GM12878 (cell line): Measurements from ENCODE around the gene FAM234A. TPM values are rescaled to one million over a fixed set of nuclear protein-coding genes. Genes with fewer than 3 reads are reported as not detected.

Source experiments
- ATAC-seq: fragments of 200-7000 bp; cut with Tn5 transposase; 3 replicates; pipeline ENCODE4 v1.9.1; 2020; ENCODE audit warnings: mild to moderate bottlenecking, moderate library complexity
- BruUV-seq: library from RNA; stranded (reverse); fragments of 400-500 nt; replicated peaks from 2 replicates; lab custom pipeline; 2021; lab: Mats Ljungman, UMichigan
- CTCF ChIA-PET: fragments of 300-600 bp; sonication (Branson Sonifier 250); formaldehyde crosslinking; extraction: SDS; loops from one replicate; lab custom pipeline; 2021; ENCODE audit warnings: inconsistent platforms; lab: Yijun Ruan, JAX
- POLR2A ChIA-PET: fragments of 350-600 bp; formaldehyde crosslinking; extraction: SDS; loops from one replicate; lab custom pipeline; 2021; ENCODE audit warnings: inconsistent platforms; lab: Charles Lee
- RAD21 ChIA-PET: fragments of 300-600 bp; sonication (Branson Sonifier 250); formaldehyde crosslinking; loops from one replicate; lab custom pipeline; 2023; ENCODE audit warnings: antibody characterized with exemption; ENCODE audit not compliant: unreplicated experiment; lab: Charles Lee
- SMC1A ChIA-PET: fragments of 300-600 bp; sonication (Branson Sonifier 250); formaldehyde crosslinking; loops from one replicate; lab custom pipeline; 2023; ENCODE audit not compliant: unreplicated experiment, uncharacterized antibody; lab: Charles Lee
- DNase-seq: peaks from one replicate; pipeline ENCODE4 v3.0.0-alpha.2; 2011; ENCODE audit warnings: low read depth, low spot score
- FAIRE-seq: peaks from 3 replicates; lab custom pipeline; 2011; peaks lifted over from hg19 to GRCh38; lab: Jason Lieb, UNC
- H2AFZ ChIP-seq: 2 replicates; pipeline ENCODE4 v1.6.0; 2011; ENCODE audit warnings: low read depth, low read length, control low read depth; ENCODE audit not compliant: control insufficient read depth
- H3K27ac ChIP-seq: 2 replicates; pipeline ENCODE4 v1.5.1; 2011; ENCODE audit warnings: control low read depth; ENCODE audit not compliant: control insufficient read depth, insufficient read depth
- H3K27me3 ChIP-seq, 2 experiments: replicated peaks in 1 of 2; 2 replicates each; pipeline versions ENCODE4 v1.6.0 to v1.6.1; 2011; ENCODE audit warnings: low read length in 1 of 2; ENCODE audit not compliant: control insufficient read depth in 2 of 2, insufficient read depth in 2 of 2
- H3K36me3 ChIP-seq, 2 experiments: 2 replicates each; pipeline ENCODE4 v1.5.1; 2011; ENCODE audit warnings: low read length in 1 of 2; ENCODE audit not compliant: control insufficient read depth in 2 of 2, insufficient read depth in 2 of 2
- H3K4me1 ChIP-seq: 2 replicates; pipeline ENCODE4 v1.6.1; 2011; ENCODE audit warnings: mild to moderate bottlenecking, low read length, moderate library complexity, mixed read lengths; ENCODE audit not compliant: control insufficient read depth, insufficient read depth
- H3K4me2 ChIP-seq: 2 replicates; pipeline ENCODE4 v1.6.0; 2011; ENCODE audit warnings: control low read depth; ENCODE audit not compliant: control insufficient read depth, insufficient read depth
- H3K4me3 ChIP-seq: fragments of 200-600 bp; sonication (generic); 2 replicates; pipeline ENCODE4 v1.5.1; 2016
- H3K79me2 ChIP-seq: 2 replicates; pipeline ENCODE4 v1.6.0; 2011; ENCODE audit warnings: low read length; ENCODE audit not compliant: control insufficient read depth, insufficient read depth
- H3K9ac ChIP-seq: 2 replicates; pipeline ENCODE4 v1.8.0; 2011; ENCODE audit warnings: low read length, control low read depth, mixed read lengths; ENCODE audit not compliant: control insufficient read depth, insufficient read depth
- H3K9me3 ChIP-seq: replicated peaks from 3 replicates; pipeline ENCODE4 v1.5.1; 2011; ENCODE audit warnings: mild to moderate bottlenecking, low read length; ENCODE audit not compliant: control insufficient read depth, insufficient read depth
- H4K20me1 ChIP-seq: 2 replicates; pipeline ENCODE4 v1.6.0; 2011; ENCODE audit not compliant: control insufficient read depth, insufficient read depth
- BMI1 ChIP-seq: fragments of 450-650 bp; IDR thresholded peaks from 2 replicates; pipeline ENCODE4 v1.6.1; 2016; ENCODE audit warnings: mild to moderate bottlenecking, moderate library complexity, borderline replicate concordance
- CEBPZ ChIP-seq: fragments of 150-350 bp; IDR thresholded peaks from 2 replicates; pipeline ENCODE4 v1.6.1; 2016; ENCODE audit warnings: low read depth, low read length
- ETV6 ChIP-seq, 2 experiments: fragments of 450-650 bp in 1 of 2; IDR thresholded peaks in 1 of 2; conservative IDR thresholded peaks in 1 of 2; 2 replicates each; pipeline ENCODE4 v1.6.1; 2014; ENCODE audit warnings: antibody characterized with exemption in 1 of 2, borderline replicate concordance in 1 of 2, low read depth in 1 of 2, mild to moderate bottlenecking in 1 of 2, moderate library complexity in 1 of 2
- EZH2 ChIP-seq: IDR thresholded peaks from 2 replicates; pipeline ENCODE4 v1.6.1; 2012; ENCODE audit warnings: low read depth, mild to moderate bottlenecking, control low read depth, inconsistent platforms, low read length, borderline replicate concordance; ENCODE audit not compliant: control insufficient read depth
- HDGF ChIP-seq: fragments of 450-650 bp; IDR thresholded peaks from 2 replicates; pipeline ENCODE4 v1.6.1; 2016; ENCODE audit warnings: antibody characterized with exemption
- IRF4 ChIP-seq: IDR thresholded peaks from 2 replicates; pipeline ENCODE4 v1.6.1; 2011; ENCODE audit warnings: low read depth, low read length
- JUNB ChIP-seq: IDR thresholded peaks from 2 replicates; pipeline ENCODE4 v1.6.1; 2016; ENCODE audit warnings: antibody characterized with exemption, mild to moderate bottlenecking
- MEF2B ChIP-seq: fragments of 450-650 bp; IDR thresholded peaks from 2 replicates; pipeline ENCODE4 v1.6.1; 2018; ENCODE audit warnings: mild to moderate bottlenecking, moderate library complexity; ENCODE audit not compliant: partially characterized antibody, poor library complexity, severe bottlenecking
- RFX5 ChIP-seq: IDR thresholded peaks from 2 replicates; pipeline ENCODE4 v1.6.1; 2011; ENCODE audit warnings: low read depth, low read length, improper control_type of control experiment
- YBX1 ChIP-seq: fragments of 450-650 bp; IDR thresholded peaks from 2 replicates; pipeline ENCODE4 v1.6.1; 2016; ENCODE audit warnings: antibody characterized with exemption
- YY1 ChIP-seq: IDR thresholded peaks from 2 replicates; pipeline ENCODE4 v1.6.1; 2011; ENCODE audit warnings: low read depth, mild to moderate bottlenecking, low read length
- WGBS: methylation state at CpG from one replicate; pipeline ENCODE4 v1.1.6; 2016; ENCODE audit warnings: low lambda C conversion rate; ENCODE audit not compliant: insufficient replicate concordance, insufficient coverage; ENCODE audit errors: missing lambda C conversion rate; 5-methylcytosine and 5-hydroxymethylcytosine counted together
- in situ Hi-C: fragments of 300-500 bp; cut with MboI; formaldehyde crosslinking; loops from 9 replicates; pipeline ENCODE4 v1.14.3; 2018; ENCODE audit warnings: mixed read lengths
- intact Hi-C: fragments of 100-400 bp; cut with micrococcal nuclease; formaldehyde crosslinking; loops from one replicate; pipeline ENCODE4 v1.14.2; 2022; ENCODE audit not compliant: unreplicated experiment
- polyA plus RNA-seq, 11 experiments: library from polyadenylated mRNA; depleted of rRNA in 4 of 11; unstranded in 6 of 11; stranded (reverse) in 5 of 11; fragments of >200 nt; fragmentation: Nextera tagmentation in 4 of 11; fragmentation: Illumina TruSeq in 1 of 11; extraction: Ambion mirVana in 4 of 11; extraction: Trizol in 1 of 11; gene quantifications; 1 replicate in 1 of 11; 2 replicates in 10 of 11; pipeline versions ENCODE4 v1.2.1 to v1.2.3, GENCODE V29; 2011 to 2016; ENCODE audit warnings: inconsistent platforms in 2 of 11, missing spikeins in 2 of 11, low read depth in 1 of 11
- total RNA-seq, 4 experiments: library from RNA; depleted of rRNA in 3 of 4; stranded (reverse); fragments of >200 nt in 3 of 4; fragmentation: Illumina TruSeq in 1 of 4; extraction: Trizol in 1 of 4; gene quantifications; 2 replicates each; pipeline versions ENCODE4 v1.2.1 to v1.2.3, GENCODE V29; 2013 to 2021
- TF ChIP-seq, protein P1 (sequence below): IDR thresholded peaks from 2 replicates; pipeline ENCODE4 v1.6.1; 2012; ENCODE audit warnings: mild to moderate bottlenecking, low read depth, low read length
- TF ChIP-seq, protein P2 (sequence below): fragments of 450-650 bp; IDR thresholded peaks from 2 replicates; pipeline ENCODE4 v1.6.1; 2016; ENCODE audit warnings: mild to moderate bottlenecking

FAM234A gene
- total and polyA plus RNA-seq, 10 of the 15 experiments (the other 5 are each of a cell fraction or from before 2014, with no cell fraction given), result 1.6 to 37.6 (median 17.3) TPM

- TF ChIP-seq, protein P1, sequence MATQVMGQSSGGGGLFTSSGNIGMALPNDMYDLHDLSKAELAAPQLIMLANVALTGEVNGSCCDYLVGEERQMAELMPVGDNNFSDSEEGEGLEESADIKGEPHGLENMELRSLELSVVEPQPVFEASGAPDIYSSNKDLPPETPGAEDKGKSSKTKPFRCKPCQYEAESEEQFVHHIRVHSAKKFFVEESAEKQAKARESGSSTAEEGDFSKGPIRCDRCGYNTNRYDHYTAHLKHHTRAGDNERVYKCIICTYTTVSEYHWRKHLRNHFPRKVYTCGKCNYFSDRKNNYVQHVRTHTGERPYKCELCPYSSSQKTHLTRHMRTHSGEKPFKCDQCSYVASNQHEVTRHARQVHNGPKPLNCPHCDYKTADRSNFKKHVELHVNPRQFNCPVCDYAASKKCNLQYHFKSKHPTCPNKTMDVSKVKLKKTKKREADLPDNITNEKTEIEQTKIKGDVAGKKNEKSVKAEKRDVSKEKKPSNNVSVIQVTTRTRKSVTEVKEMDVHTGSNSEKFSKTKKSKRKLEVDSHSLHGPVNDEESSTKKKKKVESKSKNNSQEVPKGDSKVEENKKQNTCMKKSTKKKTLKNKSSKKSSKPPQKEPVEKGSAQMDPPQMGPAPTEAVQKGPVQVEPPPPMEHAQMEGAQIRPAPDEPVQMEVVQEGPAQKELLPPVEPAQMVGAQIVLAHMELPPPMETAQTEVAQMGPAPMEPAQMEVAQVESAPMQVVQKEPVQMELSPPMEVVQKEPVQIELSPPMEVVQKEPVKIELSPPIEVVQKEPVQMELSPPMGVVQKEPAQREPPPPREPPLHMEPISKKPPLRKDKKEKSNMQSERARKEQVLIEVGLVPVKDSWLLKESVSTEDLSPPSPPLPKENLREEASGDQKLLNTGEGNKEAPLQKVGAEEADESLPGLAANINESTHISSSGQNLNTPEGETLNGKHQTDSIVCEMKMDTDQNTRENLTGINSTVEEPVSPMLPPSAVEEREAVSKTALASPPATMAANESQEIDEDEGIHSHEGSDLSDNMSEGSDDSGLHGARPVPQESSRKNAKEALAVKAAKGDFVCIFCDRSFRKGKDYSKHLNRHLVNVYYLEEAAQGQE, result no peak
Measured at GRCh38 chr16:290681-291405, 56.2 kb downstream of the FAM234A start (continued).

DNA sequence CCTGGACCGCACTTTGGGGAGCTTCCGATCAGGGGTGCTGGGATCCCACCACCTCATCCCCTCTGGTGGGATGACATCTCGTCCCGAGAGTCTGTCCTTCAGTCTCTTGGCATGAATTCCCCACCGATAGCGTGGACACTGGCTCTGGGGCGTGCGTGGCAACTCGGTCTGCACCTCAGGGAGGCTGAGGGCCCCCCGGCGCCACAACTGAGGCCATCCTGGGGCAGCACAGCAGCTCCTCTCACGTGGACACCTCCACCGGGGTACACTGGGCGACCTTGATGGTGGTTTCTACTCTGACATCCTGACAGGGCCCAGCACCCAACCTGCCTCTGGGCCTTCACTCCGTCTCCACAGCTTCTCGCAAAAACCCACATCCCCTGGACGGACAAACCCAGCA lies 56.9 kb downstream of the FAM234A start:
- Histone ChIP-seq H3K9ac (no peak overlapping the region), H3K9me3 (no peaks in the 10 kb centered on the region), H3K79me2 (no peaks in the 10 kb centered on the region), H3K4me2 (no peak overlapping the region), H3K4me3 (no peak overlapping the region), H3K4me1 (no peaks in the 10 kb centered on the region), H4K20me1 (no peaks in the 10 kb centered on the region), H3K36me3 (peaks cover 0 to 13% of the 10 kb centered on the region in 2 experiments; a peak in 2 of 4 replicates), H3K27me3 (no peaks in the 10 kb centered on the region), H3K27ac (no peak overlapping the region), H2AFZ (no peak overlapping the region)
- POLR2A ChIA-PET, result no interaction called here
- FAIRE-seq, result no peak
- CTCF ChIA-PET, result no interaction called here
- BruUV-seq, result no TSS peak
- intact Hi-C loops (no loop called here), in situ Hi-C loops (no loop called here)
- RAD21 ChIA-PET, result no interaction called here
- no peak for ATAC-seq
- SMC1A ChIA-PET, result no interaction called here
- WGBS, result 83% methylated on average over 16 of the region's 17 CpGs
- DNase-seq, result no peak
- no peak for TF ChIP-seq ETV6 (conservative IDR thresholded peaks at IDR 0.05 in 1 of 2, IDR thresholded peaks at IDR 0.05 in 1 of 2; ENCODE audit: borderline replicate concordance in 1 of 2, low read depth in 1 of 2)
- TF ChIP-seq IRF4, result no peak
- TF ChIP-seq EZH2, result no peak
- TF ChIP-seq JUNB, result no peak
- TF ChIP-seq CEBPZ, result no peak
- no peak for TF ChIP-seq YY1
- no peak for TF ChIP-seq MEF2B
- no peak for TF ChIP-seq RFX5
- TF ChIP-seq HDGF, result no peak
- no peak for TF ChIP-seq YBX1
- no peak for TF ChIP-seq BMI1
- TF ChIP-seq, protein P2, sequence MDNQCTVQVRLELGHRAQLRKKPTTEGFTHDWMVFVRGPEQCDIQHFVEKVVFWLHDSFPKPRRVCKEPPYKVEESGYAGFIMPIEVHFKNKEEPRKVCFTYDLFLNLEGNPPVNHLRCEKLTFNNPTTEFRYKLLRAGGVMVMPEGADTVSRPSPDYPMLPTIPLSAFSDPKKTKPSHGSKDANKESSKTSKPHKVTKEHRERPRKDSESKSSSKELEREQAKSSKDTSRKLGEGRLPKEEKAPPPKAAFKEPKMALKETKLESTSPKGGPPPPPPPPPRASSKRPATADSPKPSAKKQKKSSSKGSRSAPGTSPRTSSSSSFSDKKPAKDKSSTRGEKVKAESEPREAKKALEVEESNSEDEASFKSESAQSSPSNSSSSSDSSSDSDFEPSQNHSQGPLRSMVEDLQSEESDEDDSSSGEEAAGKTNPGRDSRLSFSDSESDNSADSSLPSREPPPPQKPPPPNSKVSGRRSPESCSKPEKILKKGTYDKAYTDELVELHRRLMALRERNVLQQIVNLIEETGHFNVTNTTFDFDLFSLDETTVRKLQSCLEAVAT, result no peak
